IMR-90 (cell line): ENCODE data around the gene LIN52. TPM values are rescaled to one million over a fixed set of nuclear protein-coding genes. Genes with fewer than 3 reads are reported as not detected.

Experiments
- ATAC-seq: fragments of 200-7000 bp; cut with Tn5 transposase; 2 replicates; pipeline ENCODE4 v1.9.1; 2020; ENCODE audit warnings: low read depth, mild to moderate bottlenecking, moderate library complexity
- BruUV-seq: library from RNA; stranded (reverse); fragments of 400-500 nt; replicated peaks from 2 replicates; lab custom pipeline; 2021; lab: Mats Ljungman, UMichigan
- CTCF ChIA-PET: fragments of 300-600 bp; formaldehyde crosslinking; extraction: SDS; loops from one replicate; lab custom pipeline; 2021; ENCODE audit warnings: antibody characterized with exemption; lab: Yijun Ruan, JAX
- POLR2A ChIA-PET: fragments of 300-600 bp; sonication (Branson Sonifier 250); formaldehyde crosslinking; loops from one replicate; lab custom pipeline; 2022; ENCODE audit warnings: antibody characterized with exemption; ENCODE audit not compliant: unreplicated experiment; lab: Charles Lee
- DNase-seq: peaks from one replicate; pipeline ENCODE4 v3.0.0; 2013
- H2AFZ ChIP-seq: replicated peaks from 2 replicates; pipeline ENCODE3; 2013; ENCODE audit warnings: low read length, mild to moderate bottlenecking; ENCODE audit not compliant: poor library complexity
- H2AK5ac ChIP-seq: 2 replicates; pipeline ENCODE4 v1.6.1; 2013; ENCODE audit warnings: low read depth, low read length, inconsistent platforms
- H2AK9ac ChIP-seq: replicated peaks from 2 replicates; pipeline ENCODE3; 2013; ENCODE audit warnings: mild to moderate bottlenecking, low read depth, low read length, moderate library complexity; ENCODE audit not compliant: poor library complexity
- H2BK120ac ChIP-seq: 2 replicates; pipeline ENCODE4 v1.6.1; 2013; ENCODE audit warnings: low read depth, low read length, inconsistent platforms
- H2BK15ac ChIP-seq: 3 replicates; pipeline ENCODE4 v1.6.1; 2013; ENCODE audit warnings: low read depth, low read length, inconsistent platforms
- H2BK20ac ChIP-seq: 2 replicates; pipeline ENCODE4 v1.6.1; 2013; ENCODE audit warnings: low read depth, mild to moderate bottlenecking, inconsistent platforms, low read length, moderate library complexity
- H2BK5ac ChIP-seq: 2 replicates; pipeline ENCODE4 v1.6.1; 2013; ENCODE audit warnings: mild to moderate bottlenecking, low read depth, low read length, inconsistent platforms; ENCODE audit not compliant: poor library complexity, severe bottlenecking
- H3K14ac ChIP-seq: replicated peaks from 2 replicates; pipeline ENCODE4 v1.6.1; 2013; ENCODE audit warnings: low read depth, low read length, inconsistent platforms
- H3K18ac ChIP-seq: 2 replicates; pipeline ENCODE4 v1.6.1; 2013; ENCODE audit warnings: low read depth, low read length, control low read depth
- H3K23ac ChIP-seq: 2 replicates; pipeline ENCODE4 v1.6.1; 2013; ENCODE audit warnings: low read depth, low read length, inconsistent platforms
- H3K27ac ChIP-seq: 2 replicates; pipeline ENCODE4 v1.5.1; 2013; ENCODE audit warnings: mild to moderate bottlenecking, control low read depth, low read length; ENCODE audit not compliant: insufficient read depth
- H3K27me3 ChIP-seq: 2 replicates; pipeline ENCODE4 v1.6.1; 2013; ENCODE audit warnings: low read length; ENCODE audit not compliant: control insufficient read depth, insufficient read depth
- H3K36me3 ChIP-seq: 2 replicates; pipeline ENCODE4 v1.6.1; 2013; ENCODE audit warnings: low read length, mixed read lengths; ENCODE audit not compliant: control insufficient read depth, insufficient read depth
- H3K4ac ChIP-seq: 2 replicates; pipeline ENCODE4 v1.6.1; 2013; ENCODE audit warnings: low read depth, low read length, inconsistent platforms
- H3K4me1 ChIP-seq: 2 replicates; pipeline ENCODE4 v1.6.1; 2013; ENCODE audit warnings: low read length, mixed read lengths; ENCODE audit not compliant: control insufficient read depth, insufficient read depth
- H3K4me2 ChIP-seq: 2 replicates; pipeline ENCODE4 v1.6.1; 2013; ENCODE audit warnings: low read depth, mild to moderate bottlenecking, control low read depth, low read length, moderate library complexity
- H3K4me3 ChIP-seq: 2 replicates; pipeline ENCODE4 v1.5.1; 2013; ENCODE audit warnings: low read depth, mild to moderate bottlenecking, control low read depth, low read length, moderate library complexity; ENCODE audit not compliant: insufficient read depth
- H3K56ac ChIP-seq: 2 replicates; pipeline ENCODE4 v1.6.1; 2013; ENCODE audit warnings: low read length, inconsistent platforms; ENCODE audit not compliant: insufficient read depth; ENCODE audit errors: extremely low read depth
- H3K79me1 ChIP-seq, 2 experiments: 2 replicates each; pipeline ENCODE4 v1.6.1; 2013; ENCODE audit warnings: low read length in 2 of 2, inconsistent platforms in 1 of 2, low read depth in 1 of 2
- H3K9ac ChIP-seq: 2 replicates; pipeline ENCODE4 v1.6.1; 2013; ENCODE audit warnings: low read depth, low read length, control low read depth
- H3K9me1 ChIP-seq: 2 replicates; pipeline ENCODE4 v1.6.1; 2013; ENCODE audit warnings: low read length, inconsistent platforms; ENCODE audit not compliant: insufficient read depth
- H3K9me3 ChIP-seq: 2 replicates; pipeline ENCODE4 v1.6.1; 2013; ENCODE audit warnings: low read length; ENCODE audit not compliant: control insufficient read depth, insufficient read depth
- H4K20me1 ChIP-seq: 2 replicates; pipeline ENCODE4 v1.6.1; 2013; ENCODE audit warnings: low read length, inconsistent platforms; ENCODE audit not compliant: insufficient read depth
- H4K5ac ChIP-seq: 2 replicates; pipeline ENCODE4 v1.6.1; 2013; ENCODE audit warnings: mild to moderate bottlenecking, low read depth, low read length, control low read depth
- H4K8ac ChIP-seq, 2 experiments: 2 replicates each; pipeline ENCODE4 v1.6.1; 2013; ENCODE audit warnings: low read depth in 2 of 2, low read length in 2 of 2, control low read depth in 1 of 2, inconsistent platforms in 1 of 2
- H4K91ac ChIP-seq: 2 replicates; pipeline ENCODE4 v1.6.1; 2013; ENCODE audit warnings: low read depth, low read length, inconsistent platforms; ENCODE audit not compliant: insufficient read depth
- BHLHE40 ChIP-seq: fragments of 150-350 bp; IDR thresholded peaks from 2 replicates; pipeline ENCODE4 v1.6.1; 2016; ENCODE audit warnings: mild to moderate bottlenecking, low read depth, low read length
- CEBPB ChIP-seq: IDR thresholded peaks from 2 replicates; pipeline ENCODE4 v1.6.1; 2012; ENCODE audit warnings: low read depth, low read length, improper control_type of control experiment
- CHD1 ChIP-seq: IDR thresholded peaks from 2 replicates; pipeline ENCODE4 v1.6.1; 2012; ENCODE audit warnings: low read depth, low read length, improper control_type of control experiment
- ELK1 ChIP-seq: fragments of 150-350 bp; IDR thresholded peaks from 2 replicates; pipeline ENCODE4 v1.6.1; 2016; ENCODE audit warnings: low read depth, mild to moderate bottlenecking, low read length, moderate library complexity, borderline replicate concordance
- FOS ChIP-seq: fragments of 150-350 bp; IDR thresholded peaks from 2 replicates; pipeline ENCODE4 v1.6.1; 2016; ENCODE audit warnings: low read depth, low read length
- MXI1 ChIP-seq: IDR thresholded peaks from 2 replicates; pipeline ENCODE4 v1.6.1; 2012; ENCODE audit warnings: low read depth, mild to moderate bottlenecking, low read length, moderate library complexity, borderline replicate concordance
- NFE2L2 ChIP-seq: fragments of 150-350 bp; IDR thresholded peaks from 2 replicates; pipeline ENCODE4 v1.6.1; 2016; ENCODE audit warnings: low read depth, mild to moderate bottlenecking, low read length
- RAD21 ChIP-seq: IDR thresholded peaks from 2 replicates; pipeline ENCODE4 v1.6.1; 2012; ENCODE audit warnings: low read length, improper control_type of control experiment
- RCOR1 ChIP-seq: IDR thresholded peaks from 2 replicates; pipeline ENCODE4 v1.6.1; 2012; ENCODE audit warnings: mild to moderate bottlenecking, low read length, improper control_type of control experiment; ENCODE audit not compliant: insufficient replicate concordance
- SMC3 ChIP-seq: fragments of 150-350 bp; IDR thresholded peaks from 2 replicates; pipeline ENCODE4 v1.6.1; 2016; ENCODE audit warnings: low read depth, mild to moderate bottlenecking, antibody characterized with exemption, low read length, moderate library complexity
- WGBS, 2 experiments: methylation state at CpG; one replicate each; pipeline versions ENCODE4 v1.1.5 to v1.1.7; 2013; ENCODE audit warnings: missing lambda C conversion rate in 2 of 2; ENCODE audit not compliant: insufficient read length in 1 of 2; ENCODE audit errors: extremely low coverage in 2 of 2; 5-methylcytosine and 5-hydroxymethylcytosine counted together
- dilution Hi-C: fragments of 300-500 bp; cut with HindIII; formaldehyde crosslinking; loops from one replicate; pipeline ENCODE4 v1.14.3; 2018; ENCODE audit warnings: low sequenced_read_pairs; ENCODE audit not compliant: unreplicated experiment
- in situ Hi-C: fragments of 300-500 bp; cut with MboI; formaldehyde crosslinking; loops from 3 replicates; pipeline ENCODE4 v1.14.3; 2019; ENCODE audit warnings: low sequenced_read_pairs, inconsistent platforms, mixed read lengths
- intact Hi-C: fragments of 100-400 bp; cut with micrococcal nuclease; formaldehyde crosslinking; loops from 2 replicates; pipeline ENCODE4 v1.10.0; 2022
- polyA plus RNA-seq, 3 experiments: library from polyadenylated mRNA; depleted of rRNA; stranded (reverse); fragments of >200 nt; gene quantifications; 2 replicates each; pipeline ENCODE4 v1.2.3, GENCODE V29; 2012; ENCODE audit warnings: low replicate concordance in 1 of 3
- total RNA-seq: library from RNA; depleted of rRNA; stranded (reverse); fragments of >200 nt; gene quantifications from 2 replicates; pipeline ENCODE4 v1.2.3, GENCODE V29; 2012

LIN52 gene
- total and polyA plus RNA-seq, 2 of the 4 experiments (the other 2 are of a cell fraction): 6.1 to 11.5 TPM

GRCh38 chr14:74216671-74217070 is 131.9 kb downstream of the LIN52 start:
- Histone ChIP-seq H3K4me3 (no peak overlapping the region), H4K91ac (no peak overlapping the region), H2AK5ac (no peak overlapping the region), H3K14ac (no peak overlapping the region), H3K36me3 (no peaks in the 10 kb centered on the region), H3K9me1 (no peaks in the 10 kb centered on the region), H2AK9ac (no peak overlapping the region), H2BK5ac (no peak overlapping the region), H4K8ac (no peak overlapping the region), H2AFZ (no peak overlapping the region), H3K18ac (no peak overlapping the region), H2BK15ac (no peak overlapping the region), H3K9ac (no peak overlapping the region), H3K4ac (no peak overlapping the region), H3K4me2 (no peak overlapping the region), H3K79me1 (no peaks in the 10 kb centered on the region), H2BK120ac (no peak overlapping the region), H3K56ac (no peak overlapping the region), H3K9me3 (no peaks in the 10 kb centered on the region), H3K4me1 (no peaks in the 10 kb centered on the region), H3K23ac (no peak overlapping the region), H4K5ac (no peak overlapping the region), H3K27me3 (peaks cover 60% of the 10 kb centered on the region), H3K27ac (no peak overlapping the region), H2BK20ac (no peak overlapping the region), H4K20me1 (no peaks in the 10 kb centered on the region)
- no TSS peak for BruUV-seq
- WGBS, 2 experiments: 90% methylated on average over 7 of the region's 11 CpGs; no CpG with 5 or more reads in 1 of the 2 experiments
- intact Hi-C loops: loop anchor here (1.0 kb wide), 1 partner anchor 35 kb away; no protein-coding TSS in a partner anchor
- POLR2A ChIA-PET: no interaction called here
- DNase-seq (no peak), ATAC-seq (no peak)
- dilution Hi-C loops: no loop called here
- TF ChIP-seq NFE2L2 (no peak), CHD1 (no peak), FOS (no peak), SMC3 (no peak), RAD21 (no peak), ELK1 (no peak), BHLHE40 (no peak), RCOR1 (no peak), CEBPB (no peak), MXI1 (no peak)
- CTCF ChIA-PET: no interaction called here
- in situ Hi-C loops: no loop called here
